ENCODE data around the gene MBNL3.

DNA sequence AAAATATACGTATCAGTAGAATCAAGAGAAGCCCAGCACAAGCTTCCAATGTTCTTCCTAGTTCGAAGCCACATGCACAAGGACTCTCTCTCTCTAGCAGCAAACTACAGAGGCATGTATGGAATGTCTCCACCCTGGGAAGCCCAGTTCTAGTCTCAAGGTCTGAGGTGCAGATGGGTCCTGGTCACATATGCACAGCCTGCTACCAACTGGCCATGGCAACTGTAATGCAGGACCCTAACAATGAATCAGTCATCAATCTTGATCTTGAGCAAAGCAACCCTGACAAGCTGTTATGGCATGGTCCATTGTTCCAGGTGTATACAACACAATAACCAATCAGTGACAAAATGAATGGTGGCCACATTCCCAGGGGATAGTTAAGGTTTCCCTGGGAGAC, 55.8 kb downstream of the MBNL3 start:
- TF ChIP-seq YY1 (IDR thresholded peaks at IDR 0.05; ENCODE audit: insufficient read depth, insufficient read length) (no peak), SUZ12 (IDR thresholded peaks at IDR 0.05; ENCODE audit: extremely low read depth, insufficient read depth, insufficient read length) (no peak)
